Calu3 (cell line): ENCODE data around the gene DUSP2. TPM values are rescaled to one million over a fixed set of nuclear protein-coding genes. Genes with fewer than 3 reads are reported as not detected.

ENCODE experiments used
- BruUV-seq: library from RNA; stranded (reverse); fragments of 400-500 nt; replicated peaks from 2 replicates; lab custom pipeline; 2021; lab: Mats Ljungman, UMichigan
- CTCF ChIA-PET: fragments of 300-600 bp; sonication (Branson Sonifier 250); formaldehyde crosslinking; loops from one replicate; lab custom pipeline; 2022; ENCODE audit warnings: antibody characterized with exemption; lab: Charles Lee
- DNase-seq: peaks from one replicate; pipeline ENCODE4 v3.0.0; 2022
- H3K27ac Mint-ChIP-seq: one replicate; pipeline ENCODE4 v1.8.0; 2022; ENCODE audit warnings: mixed read lengths; ENCODE audit not compliant: unreplicated experiment
- H3K27me3 Mint-ChIP-seq: one replicate; pipeline ENCODE4 v1.8.0; 2022; ENCODE audit warnings: mixed read lengths; ENCODE audit not compliant: unreplicated experiment
- H3K36me3 Mint-ChIP-seq: one replicate; pipeline ENCODE4 v1.8.0; 2022; ENCODE audit warnings: mild to moderate bottlenecking, moderate library complexity, mixed read lengths; ENCODE audit not compliant: insufficient read depth, unreplicated experiment
- H3K4me1 Mint-ChIP-seq: one replicate; pipeline ENCODE4 v1.8.0; 2022; ENCODE audit warnings: mild to moderate bottlenecking, low read depth, mixed read lengths; ENCODE audit not compliant: unreplicated experiment
- H3K4me3 Mint-ChIP-seq: one replicate; pipeline ENCODE4 v1.8.0; 2022; ENCODE audit warnings: mild to moderate bottlenecking, low read depth, moderate library complexity, mixed read lengths; ENCODE audit not compliant: unreplicated experiment
- H3K9me3 Mint-ChIP-seq: one replicate; pipeline ENCODE4 v1.8.0; 2022; ENCODE audit warnings: low read depth, mixed read lengths; ENCODE audit not compliant: unreplicated experiment
- intact Hi-C: fragments of 100-400 bp; cut with micrococcal nuclease; formaldehyde crosslinking; loops from one replicate; pipeline ENCODE4 v1.10.0; 2022; ENCODE audit not compliant: unreplicated experiment
- total RNA-seq: library from RNA; stranded (reverse); gene quantifications from 2 replicates; pipeline ENCODE4 v1.2.3, GENCODE V29; 2022
- TF ChIP-seq, protein P1 (sequence below): fragments of 200-600 bp; IDR thresholded peaks from one replicate; pipeline ENCODE4 v1.8.0; 2022; ENCODE audit warnings: antibody characterized with exemption; ENCODE audit not compliant: unreplicated experiment

DUSP2 gene
- total RNA-seq, 1 experiment from 2014 or later = 4.1 TPM

- no peak for DNase-seq
- intact Hi-C loops = no loop called here
- BruUV-seq = no TSS peak
- CTCF ChIA-PET = no interaction called here
- no peaks in the 10 kb centered on the region for H3K36me3 Mint-ChIP-seq
- no peak overlapping the region for H3K27ac Mint-ChIP-seq
- H3K27me3 Mint-ChIP-seq = peaks cover 4% of the 10 kb centered on the region
- peaks cover 19% of the 10 kb centered on the region for H3K4me1 Mint-ChIP-seq
- no peaks in the 10 kb centered on the region for H3K9me3 Mint-ChIP-seq
- H3K4me3 Mint-ChIP-seq = no peak overlapping the region
- TF ChIP-seq, protein P1, sequence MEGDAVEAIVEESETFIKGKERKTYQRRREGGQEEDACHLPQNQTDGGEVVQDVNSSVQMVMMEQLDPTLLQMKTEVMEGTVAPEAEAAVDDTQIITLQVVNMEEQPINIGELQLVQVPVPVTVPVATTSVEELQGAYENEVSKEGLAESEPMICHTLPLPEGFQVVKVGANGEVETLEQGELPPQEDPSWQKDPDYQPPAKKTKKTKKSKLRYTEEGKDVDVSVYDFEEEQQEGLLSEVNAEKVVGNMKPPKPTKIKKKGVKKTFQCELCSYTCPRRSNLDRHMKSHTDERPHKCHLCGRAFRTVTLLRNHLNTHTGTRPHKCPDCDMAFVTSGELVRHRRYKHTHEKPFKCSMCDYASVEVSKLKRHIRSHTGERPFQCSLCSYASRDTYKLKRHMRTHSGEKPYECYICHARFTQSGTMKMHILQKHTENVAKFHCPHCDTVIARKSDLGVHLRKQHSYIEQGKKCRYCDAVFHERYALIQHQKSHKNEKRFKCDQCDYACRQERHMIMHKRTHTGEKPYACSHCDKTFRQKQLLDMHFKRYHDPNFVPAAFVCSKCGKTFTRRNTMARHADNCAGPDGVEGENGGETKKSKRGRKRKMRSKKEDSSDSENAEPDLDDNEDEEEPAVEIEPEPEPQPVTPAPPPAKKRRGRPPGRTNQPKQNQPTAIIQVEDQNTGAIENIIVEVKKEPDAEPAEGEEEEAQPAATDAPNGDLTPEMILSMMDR = no peak
These were observed 50.1 kb downstream of the DUSP2 start for GRCh38 chr2:96095116-96095636.

- no TSS peak for BruUV-seq
- TF ChIP-seq, protein P1 = no peak
- H3K4me3 Mint-ChIP-seq = no peak overlapping the region
- no peak overlapping the region for H3K27ac Mint-ChIP-seq
- CTCF ChIA-PET = no interaction called here
- DNase-seq = no peak
- intact Hi-C loops = no loop called here
- peaks cover 19% of the 10 kb centered on the region for H3K4me1 Mint-ChIP-seq
- no peaks in the 10 kb centered on the region for H3K27me3 Mint-ChIP-seq
- H3K9me3 Mint-ChIP-seq = no peaks in the 10 kb centered on the region
- H3K36me3 Mint-ChIP-seq = no peaks in the 10 kb centered on the region
These were observed 51.7 kb downstream of the DUSP2 start for GRCh38 chr2:96093528-96093927.

Other genes starting within 250 kb of the DUSP2 start
- gene ANKRD36C, start 153.6 kb downstream of the DUSP2 start, total RNA-seq = 29.0 and 41.9 TPM in 2 replicates
- gene GPAT2, start 110.5 kb downstream of the DUSP2 start, total RNA-seq = not detected in 2 replicates
- 0.22 TPM in 1 of 2 replicates, not detected in the other for gene ADRA2B, start 28.9 kb downstream of the DUSP2 start, total RNA-seq
- not detected in 2 replicates for gene ASTL, start 6.9 kb downstream of the DUSP2 start, total RNA-seq
- gene STARD7, start 63.4 kb upstream of the DUSP2 start, total RNA-seq = 119 and 123 TPM in 2 replicates
- 50.7 and 53.2 TPM in 2 replicates for gene TMEM127, start 120.6 kb upstream of the DUSP2 start, total RNA-seq
- 75.7 and 85.9 TPM in 2 replicates for gene CIAO1, start 120.8 kb upstream of the DUSP2 start, total RNA-seq
- 140 and 143 TPM in 2 replicates for gene SNRNP200, start 160.1 kb upstream of the DUSP2 start, total RNA-seq
- gene ITPRIPL1, start 179.9 kb upstream of the DUSP2 start, total RNA-seq = 1.2 and 1.7 TPM in 2 replicates
- gene NCAPH, start 190.3 kb upstream of the DUSP2 start, total RNA-seq = 39.7 and 47.3 TPM in 2 replicates